Measurements from ENCODE around the gene KCP.

KCP gene

DNA sequence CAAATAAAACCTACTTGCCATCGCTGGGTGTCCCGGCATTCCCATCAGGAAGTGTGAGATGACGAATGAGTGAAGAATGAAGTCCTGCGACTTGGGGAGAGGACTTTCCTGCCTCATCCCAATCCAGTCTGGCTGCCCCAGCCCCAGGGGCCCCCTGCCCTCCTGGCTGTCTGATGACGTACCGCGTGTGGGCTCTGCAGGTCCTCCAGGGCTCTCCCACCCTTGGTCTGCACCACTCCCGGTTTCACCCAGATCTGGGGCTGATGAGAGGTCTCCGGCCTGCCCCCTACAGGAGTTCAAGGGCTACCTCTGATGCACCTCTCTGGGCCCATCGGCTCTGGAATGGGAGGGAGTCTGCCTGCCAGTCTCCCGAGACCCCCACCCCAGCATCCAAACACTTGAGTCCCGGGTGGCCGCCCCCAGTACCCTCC, 38.1 kb downstream of the KCP start:
- no peak for DNase-seq

DNA sequence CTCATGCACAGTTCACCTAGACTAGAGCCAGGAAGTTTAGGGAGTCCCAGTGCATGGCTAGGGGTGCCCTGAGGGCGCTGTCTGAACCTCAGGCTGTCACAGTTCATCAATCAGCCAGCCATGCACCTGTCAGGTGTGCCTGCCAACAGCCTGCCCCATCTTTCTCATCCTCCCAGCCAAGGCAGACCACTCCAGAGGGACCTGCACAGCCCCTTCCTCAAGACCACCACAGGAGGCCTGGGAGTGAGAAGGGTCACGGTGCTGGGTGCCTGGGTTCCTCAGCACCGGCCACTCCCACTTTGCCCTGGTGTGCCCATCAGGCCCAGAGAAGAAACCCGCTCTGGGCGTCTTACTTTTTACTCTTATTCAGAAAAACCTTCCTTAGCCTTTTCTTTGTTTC, 39.5 kb downstream of the KCP start:
- DNase-seq: no peak

DNA sequence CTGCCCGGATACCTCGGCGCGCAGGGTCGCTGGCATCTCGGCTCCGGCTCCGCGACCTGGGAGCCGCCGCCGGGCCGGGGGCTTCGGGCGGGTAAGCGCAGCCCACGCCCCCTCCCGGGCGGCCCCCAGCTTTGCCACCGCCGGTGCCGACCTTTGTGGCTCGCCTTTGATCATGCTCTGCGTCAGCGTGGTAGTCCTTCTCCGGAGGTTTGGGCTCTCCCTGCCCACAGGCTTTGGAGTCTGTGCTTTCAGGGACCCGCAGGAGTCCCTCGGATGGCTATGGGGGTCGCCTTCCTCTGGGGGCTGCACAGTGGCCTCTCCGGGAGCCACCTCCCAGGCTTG, 40.6 kb downstream of the KCP start:
- DNase-seq: no peak

DNA sequence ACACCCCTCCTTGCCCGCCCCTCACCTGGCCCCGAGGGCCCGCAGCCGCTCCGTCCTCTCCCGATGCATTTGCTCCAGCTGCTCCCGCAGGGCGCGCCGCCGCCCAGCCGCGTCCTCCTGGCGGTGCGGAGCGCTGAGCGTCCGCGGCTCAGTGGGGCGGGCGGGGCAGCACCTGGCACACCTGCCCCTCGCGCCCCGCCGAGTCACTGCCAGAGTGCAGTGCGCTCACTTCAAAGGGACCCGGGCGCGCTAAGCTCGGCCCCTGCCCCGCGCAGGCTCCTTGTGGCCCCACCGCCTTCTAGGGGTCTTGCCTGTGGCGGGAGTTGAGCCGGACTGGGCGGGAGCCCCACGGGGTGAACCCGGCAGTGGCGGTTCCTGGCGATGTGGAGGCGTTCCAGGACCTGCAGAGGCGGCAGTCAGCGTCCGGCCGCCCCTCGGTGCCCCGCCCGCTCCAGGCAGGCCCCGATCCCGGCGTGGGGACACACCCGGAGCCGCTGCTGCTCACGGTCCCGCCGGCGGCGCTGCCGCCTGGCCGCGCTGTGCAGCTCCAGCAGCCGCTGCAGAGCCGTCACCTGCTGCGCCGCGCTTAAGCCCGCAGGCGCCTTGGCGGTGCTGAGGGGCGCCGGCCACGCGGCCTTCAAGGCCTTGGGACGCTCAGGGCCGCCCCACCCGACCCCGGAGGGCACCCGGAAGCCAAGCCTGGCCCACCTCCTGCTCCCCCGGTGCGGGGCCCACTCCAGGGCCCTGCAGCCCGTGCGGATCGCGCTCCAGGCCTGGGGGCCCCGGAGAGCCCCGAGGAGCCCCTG, 41.2 kb downstream of the KCP start:
- DNase-seq: peak; percentile 24 to 59

DNA sequence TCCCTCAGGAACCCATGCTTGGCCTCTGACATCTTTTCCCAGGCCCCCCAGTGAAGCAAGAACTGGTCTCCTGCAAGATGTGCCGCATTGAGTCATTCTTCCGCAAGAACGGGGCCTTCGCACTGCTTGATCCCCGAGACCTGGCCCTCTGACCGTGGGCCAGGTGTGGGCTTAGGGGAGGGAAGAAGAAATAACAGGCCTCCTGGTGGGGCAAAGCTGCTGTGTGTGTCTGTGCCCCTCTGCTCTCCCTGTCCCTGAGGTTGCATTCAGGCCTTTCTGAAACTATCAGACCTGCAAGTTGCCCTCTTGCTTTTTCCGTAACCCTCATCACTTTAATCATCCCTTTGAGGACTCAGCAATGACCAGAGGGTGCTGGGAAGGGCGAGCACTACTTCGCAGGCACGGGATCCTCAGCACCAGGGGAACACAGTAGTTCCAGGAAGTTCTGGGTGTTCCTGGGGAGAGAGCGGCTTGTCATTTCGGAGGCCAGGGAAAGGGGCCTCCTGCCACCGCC, 41.8 kb downstream of the KCP start:
- peak in 1 of 2 donors; percentile 25 for DNase-seq

DNA sequence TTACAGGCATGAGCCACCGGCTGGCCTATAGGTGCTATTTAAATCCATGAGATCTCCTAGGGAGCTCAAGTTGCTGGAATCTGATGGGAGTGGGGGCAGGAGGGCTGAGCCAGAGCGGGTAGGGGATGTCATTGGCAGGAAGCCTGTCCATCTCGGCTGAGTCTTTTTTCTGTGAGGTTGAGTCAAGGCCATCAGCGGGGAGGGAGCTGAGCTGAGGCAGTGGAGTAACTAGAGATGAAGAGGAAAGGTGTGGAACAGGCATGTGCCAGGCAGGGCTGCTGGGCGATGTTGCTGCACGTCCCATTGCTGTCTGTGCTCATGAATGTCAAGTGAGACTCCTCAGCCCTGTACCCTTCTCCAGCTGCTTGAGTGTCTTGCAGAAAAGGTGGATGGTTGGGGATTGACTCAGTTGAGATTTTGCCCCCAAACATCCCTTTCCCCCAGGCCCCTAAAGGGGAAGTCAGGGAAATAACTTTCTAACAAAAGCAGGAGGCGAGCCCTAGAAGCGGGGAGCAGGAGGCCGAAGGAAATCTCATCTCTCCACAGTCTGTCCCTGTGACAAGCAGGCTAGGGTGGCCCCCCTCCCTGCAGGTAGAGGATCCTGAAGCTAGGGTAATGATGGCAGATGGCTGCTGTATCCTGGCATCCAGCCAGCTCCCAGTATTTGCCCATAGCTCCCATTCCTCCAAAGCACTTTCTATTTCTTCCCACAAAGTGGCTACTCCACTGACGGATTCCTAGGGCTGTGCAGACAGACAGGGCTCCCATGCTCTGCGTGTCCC, 42.5 kb downstream of the KCP start:
- DNase-seq: no peak

DNA sequence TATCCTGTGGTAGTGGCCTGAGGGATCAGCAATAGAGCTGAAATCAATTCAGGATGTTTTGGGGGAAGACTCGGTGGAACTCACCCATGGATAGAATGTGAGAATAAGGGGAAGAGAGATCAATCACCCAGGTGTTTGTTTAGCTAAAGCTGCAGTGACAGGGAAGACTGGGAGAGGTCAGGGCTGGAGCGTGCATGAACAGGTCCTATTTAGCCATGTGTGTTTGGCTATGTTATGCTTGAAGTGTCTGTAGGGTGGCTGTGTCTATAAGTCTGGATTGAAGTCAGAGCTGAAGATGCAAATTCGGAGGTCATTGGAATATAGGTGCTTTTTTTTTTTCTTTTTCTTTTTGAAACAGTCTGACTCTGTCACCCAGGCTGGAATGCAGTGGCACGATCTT, 43.3 kb downstream of the KCP start:
- DNase-seq: no peak

DNA sequence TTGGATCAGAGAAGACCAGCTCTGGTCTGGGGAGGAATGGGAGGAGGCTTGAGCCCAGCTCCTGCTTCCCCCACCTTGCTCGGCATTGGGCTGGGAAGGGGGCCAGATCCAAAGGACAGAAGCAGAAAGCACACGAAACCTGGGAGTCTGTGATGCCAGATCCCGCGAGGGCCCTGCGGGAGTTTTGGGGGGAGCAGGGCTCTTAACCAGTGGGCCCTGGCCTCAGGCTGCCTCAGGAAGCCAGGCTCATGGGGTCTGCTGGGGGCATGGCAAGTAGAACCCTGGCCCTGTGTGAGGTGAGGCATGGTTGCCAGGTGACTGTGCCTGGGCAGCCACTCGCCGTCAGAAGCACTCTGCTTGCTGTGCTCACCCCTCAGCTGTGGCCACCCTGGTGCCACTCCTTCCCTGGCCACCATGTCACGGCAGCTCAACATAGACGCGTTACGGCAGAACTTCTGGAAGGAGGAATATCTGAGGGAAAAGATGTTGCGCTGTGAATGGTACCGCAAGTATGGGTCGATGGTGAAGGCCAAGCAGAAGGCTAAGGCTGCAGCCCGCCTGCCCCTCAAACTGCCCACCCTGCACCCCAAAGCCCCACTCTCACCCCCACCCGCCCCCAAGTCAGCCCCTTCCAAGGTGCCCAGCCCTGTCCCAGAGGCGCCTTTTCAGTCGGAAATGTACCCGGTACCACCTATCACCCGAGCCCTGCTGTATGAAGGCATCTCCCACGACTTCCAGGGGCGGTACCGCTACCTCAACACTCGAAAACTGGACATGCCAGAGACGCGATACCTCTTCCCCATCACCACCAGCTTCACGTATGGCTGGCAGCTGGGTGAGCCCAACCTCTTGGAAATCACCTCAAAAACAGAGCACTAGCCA, 44.3 kb downstream of the KCP start:
- no peak for DNase-seq

DNA sequence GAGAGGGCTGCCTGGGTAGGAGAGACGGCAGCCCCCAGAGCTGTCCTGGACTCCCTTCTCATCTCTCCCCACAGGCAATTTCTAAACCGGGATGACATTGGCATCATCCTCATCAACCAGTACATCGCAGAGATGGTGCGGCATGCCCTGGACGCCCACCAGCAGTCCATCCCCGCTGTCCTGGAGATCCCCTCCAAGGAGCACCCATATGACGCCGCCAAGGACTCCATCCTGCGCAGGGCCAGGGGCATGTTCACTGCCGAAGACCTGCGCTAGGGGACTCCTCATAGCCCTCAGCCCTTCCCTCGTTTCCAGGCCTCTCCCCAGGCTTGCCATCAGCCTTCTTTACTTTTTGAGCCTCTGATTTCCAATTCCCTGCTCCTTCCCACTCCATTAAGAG, 45.2 kb downstream of the KCP start:
- DNase-seq: no peak

DNA sequence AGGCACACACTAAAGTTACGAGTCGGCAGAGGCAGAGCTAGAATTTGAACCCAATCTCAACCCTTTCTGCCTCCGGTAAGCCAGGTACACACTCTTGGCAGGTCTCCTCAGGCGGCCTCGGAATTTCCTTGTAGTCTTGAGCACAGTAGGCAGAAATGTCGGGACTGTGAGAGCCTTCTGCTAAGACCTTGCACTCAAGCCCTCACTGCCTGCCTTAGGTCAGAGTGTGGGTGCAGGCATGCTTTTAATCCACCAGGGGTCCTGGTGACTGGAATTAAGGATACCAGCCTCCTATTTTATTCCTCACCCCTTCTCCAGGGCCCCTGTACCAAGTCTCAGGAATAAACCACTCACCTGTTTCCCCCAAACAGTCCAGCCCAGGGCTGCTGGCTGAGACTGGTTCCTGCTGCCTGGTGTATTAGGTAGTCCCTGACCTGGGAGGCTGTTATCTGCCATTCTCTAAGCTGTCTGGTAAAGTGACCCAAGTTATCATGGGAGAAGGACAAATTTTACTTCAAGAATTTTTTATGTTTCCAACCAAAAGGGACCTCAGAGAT, 47.0 kb downstream of the KCP start:
- DNase-seq: peak in 1 of 2 donors; percentile 53

DNA sequence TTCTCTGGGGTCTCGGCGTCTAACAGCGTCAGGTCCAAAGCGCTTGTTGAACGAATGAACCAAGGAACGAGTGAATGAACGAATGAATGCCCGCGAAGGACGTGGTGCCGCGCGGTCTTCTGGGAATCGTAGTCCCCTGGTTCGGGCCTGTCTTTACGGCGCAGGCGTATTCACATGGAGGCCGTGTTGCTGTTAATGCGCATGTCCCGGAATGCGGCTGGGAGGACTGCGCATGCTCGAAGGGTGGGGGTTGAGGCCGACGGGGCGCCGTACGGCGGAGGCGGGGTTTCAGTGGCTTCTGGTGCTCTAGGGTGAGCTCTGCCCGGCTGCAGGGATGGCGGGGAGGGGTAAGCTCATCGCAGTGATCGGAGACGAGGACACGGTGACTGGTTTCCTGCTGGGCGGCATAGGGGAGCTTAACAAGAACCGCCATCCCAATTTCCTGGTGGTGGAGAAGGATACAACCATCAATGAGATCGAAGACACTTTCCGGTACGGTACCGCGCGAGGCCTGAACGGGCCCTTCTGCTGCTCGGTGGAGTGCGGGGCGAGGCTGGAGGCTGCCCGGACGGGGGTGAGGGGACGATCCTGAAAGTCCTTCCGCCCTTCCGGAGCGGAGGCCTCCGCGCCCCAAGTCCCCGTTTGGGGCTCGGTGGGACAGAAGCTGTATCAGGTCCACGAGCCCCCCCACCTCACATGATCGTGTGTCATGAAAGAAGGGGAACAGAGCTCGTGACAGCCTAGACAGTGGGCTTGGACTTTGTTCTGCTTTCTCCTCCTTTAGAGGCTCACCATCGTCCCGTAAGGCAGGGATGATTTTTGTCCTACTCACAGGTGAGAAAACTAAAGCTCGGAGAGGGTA, 47.7 kb downstream of the KCP start, which contains the start of gene ATP6V1F:
ATP6V1F (plus strand) TSS at position 286 of the 862 bp plus-strand sequence; CDS start at position 335, 49 bp downstream.
- DNase-seq: peak; percentile 99

DNA sequence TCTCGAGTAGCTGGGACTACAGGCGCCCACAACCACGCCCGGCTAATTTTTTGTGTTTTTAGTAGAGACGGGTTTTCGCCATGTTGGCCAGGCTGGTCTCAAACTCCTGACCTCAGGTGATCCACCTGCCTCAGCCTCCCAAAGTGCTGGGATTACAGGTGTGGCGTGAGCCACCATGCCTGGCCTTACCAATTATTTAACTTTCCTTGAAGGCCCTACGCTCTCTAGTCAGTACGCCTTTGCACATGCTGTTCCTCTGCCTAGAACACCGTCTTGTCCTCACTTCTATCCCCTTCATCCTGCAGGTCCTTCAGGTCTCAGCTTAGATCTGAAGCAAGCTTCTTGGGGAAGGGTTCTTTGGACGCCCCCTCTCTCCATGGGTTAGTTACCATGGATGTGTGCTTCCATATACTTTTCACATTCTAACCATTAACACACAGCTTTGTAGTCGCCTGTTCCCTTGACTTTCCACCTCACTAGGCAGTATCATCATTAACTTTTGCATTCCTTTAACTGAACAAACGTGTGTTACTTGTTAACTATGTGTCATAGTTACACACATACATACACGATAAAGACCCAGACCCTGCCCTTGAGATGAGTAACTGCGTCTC, 48.4 kb downstream of the KCP start:
- no peak for DNase-seq

DNA sequence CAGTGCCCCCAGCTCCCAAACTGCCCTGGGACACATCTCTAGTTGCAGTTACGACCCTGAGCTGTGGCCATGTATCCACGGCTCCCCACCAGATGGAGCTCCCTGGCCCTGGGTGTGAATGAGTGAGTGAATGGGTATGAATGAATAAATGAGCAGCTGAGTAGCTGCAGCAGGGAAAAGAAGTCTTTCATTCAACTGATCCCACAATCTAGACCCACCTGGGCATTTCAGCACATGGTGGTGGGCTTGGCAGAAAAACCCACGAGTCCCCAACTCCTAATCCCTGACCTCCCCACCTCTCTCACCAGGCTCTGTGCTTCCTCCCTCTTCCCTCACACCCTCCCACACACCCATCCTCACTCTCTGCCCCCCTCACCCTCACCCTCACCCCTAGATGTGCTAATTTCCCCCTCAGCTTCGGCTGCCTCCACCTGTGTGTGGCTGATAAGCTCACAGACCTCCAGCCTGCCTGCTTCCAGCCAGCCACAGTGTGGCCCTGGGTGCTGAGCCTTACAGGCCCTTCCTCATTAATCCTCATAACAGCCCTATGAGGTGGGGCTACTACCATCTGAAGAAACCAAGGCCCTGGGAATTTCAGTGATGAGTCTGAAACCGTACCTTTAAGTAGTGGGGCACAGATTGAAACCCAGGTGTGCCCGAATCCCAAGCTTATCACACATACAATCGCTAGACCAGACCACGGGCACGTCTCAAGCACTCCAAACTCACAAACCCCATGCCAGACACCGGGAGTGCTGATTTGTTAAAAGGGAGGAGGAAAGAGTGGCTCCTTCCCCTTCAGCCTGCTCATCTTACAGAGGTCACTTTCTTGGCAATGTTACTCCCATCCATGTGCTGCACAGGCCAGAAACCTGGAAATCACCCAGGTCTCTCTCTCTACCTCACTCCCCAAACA, 50.1 kb downstream of the KCP start:
- no peak for DNase-seq

DNA sequence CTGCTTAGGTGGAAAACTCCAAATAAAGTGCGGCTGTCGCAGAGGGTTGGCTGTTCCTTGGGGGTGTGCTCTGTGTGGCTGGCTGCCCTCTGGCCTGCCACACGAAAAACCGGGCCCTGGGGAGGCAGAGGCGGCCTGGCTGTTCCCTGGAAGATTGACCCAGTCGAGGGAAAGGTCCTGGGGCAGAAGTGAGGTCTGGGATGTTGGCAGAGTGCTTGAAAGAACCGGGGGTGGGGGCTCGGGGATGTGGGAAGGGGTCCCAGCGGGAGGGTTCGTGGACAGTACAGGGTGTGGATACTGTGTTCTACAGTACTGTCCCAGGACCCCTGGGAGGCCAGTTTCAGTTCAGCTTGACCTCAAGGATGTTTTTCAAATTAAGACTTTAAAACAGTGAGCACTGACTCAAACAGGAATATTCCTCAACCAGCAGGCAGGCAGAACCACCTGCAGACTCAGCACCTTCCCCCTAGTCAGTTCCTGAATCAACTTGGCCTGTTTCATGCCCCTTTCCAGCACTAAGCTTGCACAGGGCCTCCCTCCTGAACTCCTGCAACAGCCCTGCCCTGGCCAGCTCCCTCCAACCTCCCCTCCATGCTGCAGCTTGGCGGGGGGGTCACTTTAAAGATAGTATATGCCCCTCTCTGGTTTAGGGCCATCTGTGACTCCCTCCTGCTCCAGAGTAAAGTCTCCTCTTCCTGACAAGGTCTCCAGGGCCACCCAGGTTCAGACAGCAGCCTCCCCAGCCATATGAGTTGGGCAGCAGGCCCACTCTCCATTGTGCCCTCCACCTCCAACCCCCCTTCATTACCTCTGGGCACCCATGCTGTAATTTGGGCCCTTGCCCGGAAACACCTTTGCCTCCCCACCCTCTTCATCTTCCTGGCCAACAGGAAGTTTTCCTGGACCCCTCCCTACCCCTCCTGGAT, 51.0 kb downstream of the KCP start:
- DNase-seq: no peak

DNA sequence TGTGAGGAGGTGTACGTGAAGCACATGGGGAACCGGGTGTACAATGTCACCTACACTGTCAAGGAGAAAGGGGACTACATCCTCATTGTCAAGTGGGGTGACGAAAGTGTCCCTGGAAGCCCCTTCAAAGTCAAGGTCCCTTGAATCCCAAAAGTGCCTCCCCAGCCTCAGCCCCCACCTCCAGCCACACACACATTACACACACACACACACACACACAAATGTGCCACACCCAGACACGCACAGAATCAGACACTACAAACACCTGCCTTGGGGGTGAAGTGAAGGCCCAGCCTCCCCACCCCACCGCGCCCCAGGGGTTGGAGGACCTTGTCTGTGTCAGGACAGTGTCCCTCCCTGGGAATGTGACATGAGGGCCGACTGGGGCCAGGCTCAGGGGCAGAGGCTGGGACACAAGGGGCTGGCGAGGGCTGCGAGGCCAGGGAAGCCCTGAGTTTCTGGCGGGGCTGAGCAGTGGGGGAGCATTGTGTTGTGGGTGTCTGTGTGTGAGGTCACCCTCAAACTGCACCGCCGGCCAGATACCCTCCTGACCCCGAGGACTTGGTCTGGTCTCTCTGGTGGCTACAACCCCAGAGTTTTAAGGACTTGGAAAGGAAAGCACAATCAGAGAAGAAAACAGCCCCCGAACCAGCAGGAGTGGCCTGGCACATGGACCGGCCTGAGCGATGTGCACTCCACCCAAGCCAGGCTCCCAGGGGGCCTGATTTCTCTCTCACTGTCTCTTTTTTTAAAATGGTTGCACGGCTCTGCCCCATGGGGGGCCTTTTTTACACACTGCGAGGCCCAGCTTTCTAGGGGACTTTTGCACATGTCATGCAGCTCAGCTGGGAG, 51.9 kb downstream of the KCP start:
- DNase-seq: no peak

DNA sequence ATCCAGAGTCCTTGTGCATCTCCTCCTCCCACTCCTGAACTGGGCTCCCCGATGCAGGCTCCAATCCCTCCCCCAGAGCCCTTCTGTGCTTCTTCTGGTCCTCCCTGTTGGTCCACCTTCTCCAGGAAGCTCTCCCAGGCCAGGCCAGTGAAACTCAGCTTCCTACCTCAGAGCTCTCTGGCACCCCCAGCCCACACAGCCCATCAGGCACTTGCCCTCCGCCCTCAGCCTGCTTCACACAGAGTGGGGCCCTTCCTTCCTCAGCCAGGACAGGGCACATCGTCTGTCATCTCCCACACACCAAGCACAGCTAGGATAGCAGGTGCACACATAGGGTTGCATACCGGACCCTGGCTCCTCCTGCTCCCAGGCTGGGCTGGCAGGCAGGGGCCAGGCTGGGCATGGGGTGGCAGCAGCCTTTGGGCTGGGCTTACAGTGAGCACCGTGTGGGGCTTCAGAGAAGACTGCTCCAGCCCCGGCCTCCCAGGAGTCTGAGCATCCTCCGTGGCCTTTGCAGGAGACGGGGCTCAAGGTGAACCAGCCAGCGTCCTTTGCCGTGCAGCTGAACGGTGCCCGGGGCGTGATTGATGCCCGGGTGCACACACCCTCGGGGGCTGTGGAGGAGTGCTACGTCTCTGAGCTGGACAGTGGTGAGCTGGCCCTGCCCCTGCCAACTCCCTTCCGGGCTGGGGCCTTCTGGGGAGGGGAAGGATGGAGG, 54.3 kb downstream of the KCP start:
- DNase-seq: no peak

DNA sequence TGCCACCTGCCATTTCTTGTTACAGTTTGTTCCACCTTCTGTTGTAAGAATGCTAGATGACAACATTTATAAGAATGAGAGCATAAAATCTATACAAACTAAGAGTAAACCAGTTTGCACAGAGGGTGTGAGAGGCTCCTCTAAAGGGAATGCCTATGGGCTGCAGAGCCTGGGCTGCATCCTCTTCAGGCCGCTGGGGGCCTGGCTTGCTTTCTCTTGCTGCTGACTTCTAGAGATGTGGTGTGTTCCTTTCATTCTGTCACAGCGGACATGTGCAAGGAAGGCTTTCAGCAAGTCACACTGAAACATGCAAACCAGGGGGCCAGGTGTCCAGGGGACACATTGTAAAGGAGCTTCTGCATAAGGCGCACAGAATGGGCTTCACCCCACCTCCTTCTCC, 55.0 kb downstream of the KCP start:
- DNase-seq: no peak
